Activated CD4-positive, alpha-beta memory T cell treated with anti-CD3 and anti-CD28 coated beads for 36 hours (primary cell): ENCODE measurements around the gene C2orf15. TPM values are rescaled to one million over a fixed set of nuclear protein-coding genes. Genes with fewer than 3 reads are reported as not detected.

Experiments
- CTCF ChIA-PET: fragments of 350-600 bp; sonication (Branson Sonifier 250); formaldehyde crosslinking; loops from one replicate; lab custom pipeline; 2021; ENCODE audit warnings: antibody characterized with exemption, inconsistent platforms; lab: Charles Lee
- POLR2A ChIA-PET: fragments of 350-600 bp; sonication (Branson Sonifier 250); formaldehyde crosslinking; loops from one replicate; lab custom pipeline; 2021; ENCODE audit warnings: antibody characterized with exemption; lab: Charles Lee
- DNase-seq: peaks from one replicate; pipeline ENCODE4 v3.0.0-alpha.2; 2020
- H3K27ac Mint-ChIP-seq: one replicate; pipeline ENCODE4 v1.8.0; 2021; ENCODE audit warnings: mixed read lengths
- H3K27me3 Mint-ChIP-seq: one replicate; pipeline ENCODE4 v1.8.0; 2021; ENCODE audit warnings: mixed read lengths
- H3K36me3 Mint-ChIP-seq: one replicate; pipeline ENCODE4 v1.8.0; 2021; ENCODE audit warnings: mixed read lengths
- H3K4me1 Mint-ChIP-seq: one replicate; pipeline ENCODE4 v1.8.0; 2021; ENCODE audit warnings: low read depth, mixed read lengths
- H3K4me3 Mint-ChIP-seq: one replicate; pipeline ENCODE4 v1.8.0; 2021; ENCODE audit warnings: mild to moderate bottlenecking, mixed read lengths
- H3K9me3 Mint-ChIP-seq: one replicate; pipeline ENCODE4 v1.8.0; 2021; ENCODE audit warnings: mixed read lengths
- intact Hi-C: fragments of 100-400 bp; cut with micrococcal nuclease; formaldehyde crosslinking; loops from one replicate; pipeline ENCODE4 v1.15.1; 2023
- total RNA-seq, 2 experiments: library from RNA; stranded (reverse); gene quantifications; one replicate each; pipeline ENCODE4 v1.2.3, GENCODE V29; 2021

The C2orf15 gene
- total RNA-seq, 2 experiments from 2014 or later = 0.48 to 0.50 TPM

- intact Hi-C loops = no loop called here
- POLR2A ChIA-PET = no interaction called here
- H3K27me3 Mint-ChIP-seq = no peaks in the 10 kb centered on the region
- H3K4me1 Mint-ChIP-seq = no peaks in the 10 kb centered on the region
- no peak for DNase-seq
- peaks cover 8% of the 10 kb centered on the region for H3K36me3 Mint-ChIP-seq
- CTCF ChIA-PET = no interaction called here
- H3K9me3 Mint-ChIP-seq = no peaks in the 10 kb centered on the region
- no peak overlapping the region for H3K27ac Mint-ChIP-seq
- H3K4me3 Mint-ChIP-seq = no peak overlapping the region
Measured at GRCh38 chr2:99200076-99200800, 58.7 kb downstream of the C2orf15 start.

Other genes starting within 250 kb of the C2orf15 start
- gene CRACDL, start 205.5 kb upstream of the C2orf15 start, total RNA-seq = under 1 TPM; 0.12 to 0.31 TPM
- 1 to 10 TPM; 6.3 to 7.0 TPM for gene TSGA10, start 13.2 kb downstream of the C2orf15 start, total RNA-seq
- gene LIPT1, start 13.3 kb downstream of the C2orf15 start, total RNA-seq = 1 to 10 TPM; 3.3 to 4.6 TPM
- gene MITD1, start 39.4 kb downstream of the C2orf15 start, total RNA-seq = 10 to 100 TPM; 67.4 to 75.5 TPM
- gene MRPL30, start 39.5 kb downstream of the C2orf15 start, total RNA-seq = 10 to 100 TPM; 30.3 to 30.8 TPM
- not detected for gene LYG2, start 114.0 kb downstream of the C2orf15 start, total RNA-seq
- 1 to 10 TPM in 1 of 2 experiments, under 1 TPM in 1; 0.29 to 1.2 TPM for gene LYG1, start 159.5 kb downstream of the C2orf15 start, total RNA-seq
- gene TXNDC9, start 194.6 kb downstream of the C2orf15 start, total RNA-seq = 10 to 100 TPM; 29.6 to 30.5 TPM
- gene EIF5B, start 195.7 kb downstream of the C2orf15 start, total RNA-seq = 10 to 100 TPM; 69.7 to 72.0 TPM